ENCODE data around the gene MAP2K3.
"Not testable (repeated sequence)": the region's sequence is repeated elsewhere in the genome, so short reads cannot be mapped to it uniquely, and the experiment has no call there.

The MAP2K3 gene

DNA sequence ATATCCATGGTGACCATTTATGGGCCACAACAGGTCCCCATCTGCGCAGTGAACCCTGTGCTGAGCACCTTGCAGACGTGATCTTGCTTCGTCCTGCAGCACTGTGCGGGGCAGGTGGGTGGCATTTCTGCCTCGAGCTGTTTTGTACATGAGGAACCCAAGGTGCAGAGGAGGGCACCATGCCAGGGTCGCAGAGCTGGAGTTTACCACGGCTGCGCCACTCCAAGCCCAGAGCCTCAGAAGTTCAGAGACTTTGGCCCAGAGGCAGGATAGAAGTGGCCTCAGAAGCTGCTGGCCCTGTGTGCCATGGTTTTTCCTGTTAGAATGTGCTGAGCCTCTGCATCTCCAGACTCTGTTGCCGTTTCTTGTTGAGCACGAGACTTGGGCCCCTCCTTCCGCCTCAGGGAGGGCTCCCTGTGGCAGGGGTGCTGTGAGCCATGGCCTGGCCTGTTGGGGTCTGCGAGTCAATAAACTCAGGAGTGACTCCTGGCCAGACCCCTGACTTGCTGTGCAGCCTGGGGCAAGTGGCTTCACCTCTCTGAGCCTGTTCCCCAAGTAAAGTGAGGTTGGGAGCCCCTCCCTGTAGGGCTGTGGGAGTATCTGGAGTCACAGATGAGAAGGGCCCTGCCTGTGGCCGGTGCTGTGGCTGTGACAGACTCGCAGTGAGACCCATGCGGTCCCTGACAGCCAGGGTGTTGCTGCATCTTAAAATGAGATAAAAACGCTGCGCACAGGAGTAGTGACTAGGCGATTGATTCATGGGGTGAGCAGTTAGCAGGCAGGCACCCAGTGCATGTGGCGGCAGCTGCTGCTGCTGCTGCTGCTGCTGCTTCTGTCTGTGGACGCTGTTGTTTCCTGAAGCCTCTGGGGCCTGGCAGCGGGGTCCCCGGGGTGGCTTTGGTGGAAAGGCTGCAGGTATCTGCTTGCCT, 11.8 kb downstream of the MAP2K3 start:
- no peak for DNase-seq (ENCODE audit: low read depth, low spot score)

DNA sequence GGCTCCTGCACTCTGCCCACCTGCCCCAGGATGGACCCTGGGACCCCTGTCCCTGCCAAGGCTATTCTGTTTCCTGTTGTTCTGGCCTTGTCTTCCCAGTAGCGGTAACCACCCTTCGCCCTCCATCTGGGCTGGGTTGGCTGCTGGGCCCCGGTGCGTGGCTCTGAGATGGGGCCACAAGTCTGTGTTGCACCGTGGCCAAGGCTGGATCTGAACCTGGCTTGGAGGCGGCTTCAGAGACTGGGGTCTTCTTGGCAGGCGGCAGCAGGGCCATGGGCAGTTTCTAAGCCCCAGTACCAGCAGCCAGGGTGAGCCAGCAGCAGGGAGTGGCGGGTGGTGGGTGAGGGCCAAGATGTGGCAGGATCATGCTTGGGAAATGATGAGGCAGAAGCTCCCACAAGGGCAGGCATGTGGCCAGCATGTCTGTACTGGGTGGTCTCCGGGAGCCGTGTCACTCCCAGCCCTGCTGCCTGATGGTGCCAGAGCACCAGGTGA, 12.6 kb downstream of the MAP2K3 start:
- no peak for DNase-seq (ENCODE audit: low read depth, low spot score)

DNA sequence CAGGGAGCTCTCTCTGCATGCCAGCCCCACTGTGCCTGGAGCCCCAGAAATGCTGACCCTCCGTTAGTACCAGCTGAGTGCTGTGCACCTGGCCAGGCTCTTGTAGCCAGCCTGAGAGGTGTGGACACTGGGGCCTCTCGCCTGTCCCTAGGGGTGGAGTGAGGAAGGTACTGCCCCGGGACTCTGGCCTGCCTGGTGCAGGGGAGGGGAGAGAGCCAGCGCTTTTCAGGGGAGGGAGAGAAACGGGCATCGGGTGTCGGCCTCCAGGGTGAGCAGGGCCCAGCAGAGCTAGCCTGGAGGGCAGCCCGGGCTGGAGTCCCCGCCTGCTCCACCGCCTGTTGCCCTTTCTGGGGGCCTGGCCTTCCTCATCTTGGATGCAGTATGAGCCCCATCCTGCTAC, 13.1 kb downstream of the MAP2K3 start:
- no peak for DNase-seq (ENCODE audit: low read depth, low spot score)

DNA sequence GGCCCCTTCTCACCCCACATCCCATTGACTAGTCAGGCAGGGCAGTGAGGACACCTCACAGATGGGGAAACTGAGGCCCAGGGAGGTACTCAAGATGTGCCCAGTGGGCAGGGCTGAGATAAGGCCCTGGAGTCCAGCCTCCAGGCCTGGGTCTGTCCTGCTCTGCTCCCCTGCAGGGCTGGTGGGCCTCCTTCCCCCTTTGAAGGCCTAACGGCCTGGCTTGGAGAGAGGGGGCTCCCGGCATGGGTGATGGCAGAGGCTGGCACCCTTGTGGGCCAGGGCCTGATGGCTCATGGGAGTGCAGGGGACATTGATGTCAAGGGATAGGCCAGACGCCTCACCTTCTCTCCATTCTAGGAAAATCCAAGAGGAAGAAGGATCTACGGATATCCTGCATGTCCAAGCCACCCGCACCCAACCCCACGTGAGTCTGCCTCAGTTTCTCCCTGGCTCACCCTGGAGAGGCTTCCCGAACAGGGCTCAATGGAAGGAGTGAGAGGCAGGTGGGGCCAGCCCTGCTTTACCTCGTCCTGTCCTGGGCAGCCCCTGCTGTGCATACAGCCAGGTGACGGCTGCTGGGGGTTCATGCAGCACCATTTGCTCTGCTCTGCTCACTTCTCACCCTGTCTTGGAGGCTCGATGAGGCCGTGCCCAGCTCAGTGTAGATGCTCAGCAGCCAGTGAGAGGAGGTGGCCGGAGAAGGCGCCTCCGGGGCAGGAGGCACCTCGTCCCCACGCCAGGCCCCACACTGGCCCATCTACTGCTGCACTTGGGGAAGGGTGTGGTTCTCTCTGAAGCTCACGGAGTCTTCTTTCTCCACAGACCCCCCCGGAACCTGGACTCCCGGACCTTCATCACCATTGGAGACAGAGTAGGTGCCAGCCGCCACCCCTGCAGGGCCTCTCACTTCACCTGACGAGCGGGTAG, 13.8 kb downstream of the MAP2K3 start:
- no peak for DNase-seq (ENCODE audit: low read depth, low spot score)

DNA sequence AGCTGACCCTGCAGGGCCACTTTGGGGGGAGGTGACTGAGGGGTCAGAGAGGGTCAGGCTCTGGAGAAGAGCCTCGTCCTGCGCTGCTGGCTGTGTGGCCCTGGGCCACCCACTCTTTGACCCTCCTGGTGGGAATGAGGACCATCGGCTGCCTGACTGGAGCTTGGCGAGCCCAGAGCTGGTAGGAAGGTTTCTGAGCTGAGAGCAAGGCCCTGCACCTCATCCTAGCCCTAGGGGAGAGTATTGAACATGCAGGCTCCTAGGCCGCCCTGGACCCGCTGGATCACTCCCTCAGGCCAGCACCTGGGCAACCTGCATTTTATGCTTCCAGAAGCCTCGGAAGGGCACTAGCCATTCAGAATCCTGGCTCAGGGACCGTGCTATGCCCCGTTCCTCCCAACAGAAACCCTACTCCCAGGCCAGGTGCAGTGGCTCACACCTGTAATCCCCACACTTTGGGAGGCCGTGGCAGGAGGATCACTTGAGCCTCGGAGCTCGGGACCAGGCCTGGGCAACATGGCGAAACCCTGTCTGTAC, 14.5 kb downstream of the MAP2K3 start:
- DNase-seq (ENCODE audit: low read depth, low spot score) = no peak

DNA sequence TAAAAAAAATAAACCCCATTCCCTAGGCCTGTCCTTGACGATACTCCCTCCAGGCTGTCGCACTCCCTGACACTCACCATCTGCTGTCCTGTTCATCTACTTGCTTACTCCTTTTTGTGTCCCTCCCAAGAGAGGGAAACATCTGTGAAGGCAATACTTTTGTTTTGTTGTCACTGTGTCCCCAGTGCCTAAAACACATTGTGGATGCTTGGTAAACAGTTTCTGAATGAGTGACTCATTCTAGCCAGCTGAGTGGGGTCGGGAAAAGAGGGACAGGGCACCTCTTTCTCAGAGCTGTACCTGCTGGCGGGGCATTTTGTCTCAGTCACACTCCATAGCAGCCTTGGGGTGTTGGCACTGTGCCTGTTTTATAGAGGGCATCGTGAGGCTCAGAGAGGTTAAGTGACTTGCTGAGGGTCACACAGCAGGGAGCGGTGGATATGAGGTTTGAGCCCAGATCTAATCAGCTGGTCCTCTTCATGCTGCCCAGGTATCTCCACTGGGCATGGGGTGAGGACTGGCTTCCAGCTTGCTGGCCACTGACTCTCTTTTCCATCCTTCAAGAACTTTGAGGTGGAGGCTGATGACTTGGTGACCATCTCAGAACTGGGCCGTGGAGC, 15.6 kb downstream of the MAP2K3 start:
- DNase-seq (ENCODE audit: low read depth, low spot score) = no peak

DNA sequence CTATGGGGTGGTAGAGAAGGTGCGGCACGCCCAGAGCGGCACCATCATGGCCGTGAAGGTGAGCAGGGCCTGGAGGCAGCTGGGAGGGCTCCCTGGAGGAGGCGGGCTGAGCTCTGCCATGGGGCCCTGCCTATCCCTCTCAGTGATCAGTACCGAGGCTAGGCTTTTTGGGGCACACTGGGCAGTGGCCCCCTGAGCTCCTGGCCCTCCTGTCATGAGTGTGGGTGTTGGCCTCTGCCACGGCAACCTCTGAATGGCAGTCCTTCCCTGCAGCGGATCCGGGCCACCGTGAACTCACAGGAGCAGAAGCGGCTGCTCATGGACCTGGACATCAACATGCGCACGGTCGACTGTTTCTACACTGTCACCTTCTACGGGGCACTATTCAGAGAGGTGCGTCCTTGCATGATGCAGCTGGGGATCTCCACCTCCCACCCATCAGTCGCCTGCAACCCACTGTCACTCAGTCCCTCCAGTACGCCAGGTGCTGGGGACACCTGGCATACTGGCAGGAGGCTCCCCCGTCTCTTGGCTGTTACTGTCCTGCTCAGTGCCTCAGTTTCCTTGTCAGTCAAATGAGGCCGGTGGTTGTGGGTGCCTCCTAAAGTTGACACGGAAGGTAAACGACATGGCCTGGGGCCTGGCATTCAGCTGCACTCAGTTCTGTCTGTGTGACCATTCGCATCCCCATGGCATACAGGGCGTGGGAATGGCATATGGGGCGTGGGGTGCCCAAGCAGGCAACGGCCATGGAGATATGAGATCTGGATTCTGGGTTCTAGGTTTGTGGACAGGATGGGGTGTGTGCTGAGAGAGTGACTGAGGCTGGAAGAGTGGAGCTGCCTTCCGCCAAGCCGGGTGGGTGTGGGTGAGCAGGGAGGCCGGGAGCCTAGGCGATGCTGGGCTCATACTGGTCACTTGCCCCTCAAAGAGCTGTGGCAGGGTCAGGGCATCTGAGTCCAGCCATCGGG, 16.4 kb downstream of the MAP2K3 start:
- no peak for DNase-seq (ENCODE audit: low read depth, low spot score)

DNA sequence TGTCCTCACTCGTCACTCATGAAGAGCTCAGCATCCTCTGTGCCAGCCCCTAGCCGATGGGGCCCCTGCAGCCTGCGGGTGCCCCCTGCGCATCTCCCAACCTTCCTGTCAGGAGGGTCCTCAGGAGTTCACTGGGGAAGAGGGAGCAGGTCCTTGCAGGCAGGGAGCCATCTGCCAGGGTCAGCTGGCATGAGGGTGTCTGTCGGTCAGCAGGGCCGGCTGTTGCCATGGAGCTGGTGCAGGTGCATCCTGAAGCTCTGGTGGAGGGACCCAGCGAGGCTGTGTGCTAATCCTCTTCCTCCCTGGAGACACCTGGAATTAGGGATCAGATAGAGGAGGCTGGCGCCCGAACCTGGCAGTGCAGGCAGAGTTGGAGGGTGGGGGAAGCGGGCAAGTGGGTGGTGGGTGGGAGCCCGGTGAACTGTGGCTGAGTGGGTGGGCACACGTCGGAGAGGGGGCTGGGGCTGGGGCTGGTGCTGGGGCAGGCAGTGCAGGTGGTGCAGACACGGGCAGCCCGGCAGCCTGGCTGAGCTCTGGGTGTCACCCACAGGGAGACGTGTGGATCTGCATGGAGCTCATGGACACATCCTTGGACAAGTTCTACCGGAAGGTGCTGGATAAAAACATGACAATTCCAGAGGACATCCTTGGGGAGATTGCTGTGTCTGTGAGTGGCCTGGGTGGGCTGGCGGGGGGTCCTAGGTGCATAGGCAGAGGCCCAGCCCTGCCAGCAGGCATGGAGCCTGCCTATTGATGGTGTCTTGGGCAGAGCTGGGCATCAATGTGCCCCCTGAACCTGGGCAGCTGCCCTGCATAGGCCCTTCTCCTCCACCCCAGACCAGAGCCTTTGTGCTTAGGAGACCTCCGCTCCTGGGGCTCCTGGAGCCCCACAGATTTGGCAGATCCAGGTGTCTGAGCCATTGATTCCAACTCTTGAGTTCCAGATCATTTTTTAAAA, 17.4 kb downstream of the MAP2K3 start:
- no peak for DNase-seq (ENCODE audit: low read depth, low spot score)

DNA sequence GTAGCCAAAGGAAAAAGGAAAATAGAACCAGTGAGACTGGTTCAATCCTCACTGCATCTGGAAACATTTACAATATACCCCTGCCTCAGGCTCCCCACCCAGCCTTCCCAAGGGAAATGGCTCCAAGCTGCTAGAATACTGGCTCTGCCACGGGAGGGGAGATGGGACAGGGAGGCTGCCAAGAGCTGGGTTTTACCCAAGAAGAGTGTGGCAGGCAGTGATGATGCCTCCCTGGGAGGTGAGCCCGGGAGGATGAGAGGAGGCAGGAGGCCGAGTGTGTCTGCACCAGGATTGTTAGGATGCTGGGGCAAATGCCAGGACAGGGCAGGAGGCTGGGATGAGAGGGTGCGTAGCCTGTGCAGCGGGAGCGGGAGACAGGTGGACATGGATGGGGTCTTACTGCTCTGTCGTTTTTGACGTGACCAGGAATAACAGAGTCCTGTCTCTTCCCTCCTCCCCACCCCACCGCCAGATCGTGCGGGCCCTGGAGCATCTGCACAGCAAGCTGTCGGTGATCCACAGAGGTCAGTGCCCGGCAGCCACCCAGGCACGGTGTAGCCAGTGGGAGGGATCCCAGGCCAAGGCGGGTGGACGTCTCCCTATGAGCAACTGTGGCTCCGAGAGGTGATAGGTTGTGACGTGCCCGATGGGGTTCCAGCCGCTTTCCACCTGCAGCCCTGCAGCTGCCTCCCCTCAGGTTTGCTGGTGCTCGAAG, 18.4 kb downstream of the MAP2K3 start:
- no peak for DNase-seq (ENCODE audit: low read depth, low spot score)

DNA sequence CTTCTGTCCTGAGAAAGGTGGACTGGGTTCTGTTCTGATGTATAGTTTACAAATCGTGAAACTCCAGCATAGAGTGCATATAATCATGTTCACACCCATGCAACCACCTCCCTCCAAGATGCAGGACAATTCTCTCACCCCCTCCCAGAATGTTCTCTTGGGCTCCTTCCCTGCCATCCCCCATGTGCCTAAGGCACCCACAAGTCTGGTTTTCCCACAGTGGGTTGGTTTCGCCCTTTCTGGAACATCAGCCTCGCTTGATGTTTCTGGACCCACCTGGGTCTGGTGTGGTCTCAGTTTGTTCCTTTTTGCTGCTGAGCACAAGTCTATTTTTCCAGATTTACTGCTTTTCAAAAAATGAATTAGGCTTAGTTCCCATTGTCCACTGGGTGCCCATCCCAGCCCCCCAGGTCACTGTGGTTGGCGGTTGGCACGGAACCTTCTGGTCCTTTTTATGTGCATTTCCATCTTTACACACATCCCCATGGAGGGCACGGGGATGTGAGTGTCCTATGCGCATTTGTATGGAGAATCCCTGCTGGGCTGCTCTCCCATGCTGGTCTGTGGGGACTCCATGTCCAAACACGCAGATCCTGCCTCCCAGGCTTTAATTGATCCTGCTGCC, 19.0 kb downstream of the MAP2K3 start:
- DNase-seq (ENCODE audit: low read depth, low spot score) = no peak

DNA sequence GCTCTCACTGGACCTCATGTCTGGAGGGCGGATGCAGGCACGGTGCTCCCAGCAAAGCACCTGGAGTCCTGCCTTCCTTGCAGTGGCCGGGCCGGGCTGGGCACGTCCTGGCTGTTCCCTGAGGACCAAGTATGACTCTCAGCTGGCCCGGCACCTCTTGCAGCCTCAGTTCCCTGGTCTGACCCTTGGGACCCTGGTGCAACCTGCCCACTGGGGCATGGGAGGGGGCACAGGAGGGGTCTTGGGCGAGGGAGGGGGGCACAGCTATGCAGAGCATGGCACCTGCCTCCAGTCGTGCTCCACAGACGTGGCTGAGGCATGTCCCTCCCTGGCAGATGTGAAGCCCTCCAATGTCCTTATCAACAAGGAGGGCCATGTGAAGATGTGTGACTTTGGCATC, 19.6 kb downstream of the MAP2K3 start:
- no peak for DNase-seq (ENCODE audit: low read depth, low spot score)

DNA sequence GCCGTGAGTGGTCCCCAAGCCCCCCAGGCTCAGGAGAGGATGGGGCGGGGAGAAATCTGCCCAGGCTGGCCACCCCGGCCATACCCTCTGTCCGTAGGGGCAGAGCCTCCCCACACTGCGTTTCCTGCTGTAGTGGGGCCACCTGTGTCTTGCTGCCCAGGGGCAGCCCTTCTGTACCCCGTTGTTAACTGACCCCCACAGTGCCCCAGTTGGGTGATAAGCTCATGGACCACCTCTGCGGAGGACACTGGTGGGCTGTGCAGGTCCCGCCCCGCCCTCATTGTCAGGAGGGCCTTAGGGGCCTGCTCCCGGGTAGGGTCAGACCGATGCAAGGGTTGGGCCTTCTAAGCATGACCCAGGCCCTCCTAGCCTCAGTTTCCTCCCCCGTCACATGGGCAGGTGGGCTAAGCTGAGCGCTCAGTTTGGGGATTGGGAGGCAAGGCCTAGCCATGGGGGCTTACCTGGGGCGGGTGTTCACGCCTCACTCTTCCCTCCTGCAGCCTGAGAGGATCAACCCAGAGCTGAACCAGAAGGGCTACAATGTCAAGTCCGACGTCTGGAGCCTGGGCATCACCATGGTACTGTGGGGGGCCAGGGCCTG, 20.1 kb downstream of the MAP2K3 start:
- DNase-seq (ENCODE audit: low read depth, low spot score) = not testable (repeated sequence)

DNA sequence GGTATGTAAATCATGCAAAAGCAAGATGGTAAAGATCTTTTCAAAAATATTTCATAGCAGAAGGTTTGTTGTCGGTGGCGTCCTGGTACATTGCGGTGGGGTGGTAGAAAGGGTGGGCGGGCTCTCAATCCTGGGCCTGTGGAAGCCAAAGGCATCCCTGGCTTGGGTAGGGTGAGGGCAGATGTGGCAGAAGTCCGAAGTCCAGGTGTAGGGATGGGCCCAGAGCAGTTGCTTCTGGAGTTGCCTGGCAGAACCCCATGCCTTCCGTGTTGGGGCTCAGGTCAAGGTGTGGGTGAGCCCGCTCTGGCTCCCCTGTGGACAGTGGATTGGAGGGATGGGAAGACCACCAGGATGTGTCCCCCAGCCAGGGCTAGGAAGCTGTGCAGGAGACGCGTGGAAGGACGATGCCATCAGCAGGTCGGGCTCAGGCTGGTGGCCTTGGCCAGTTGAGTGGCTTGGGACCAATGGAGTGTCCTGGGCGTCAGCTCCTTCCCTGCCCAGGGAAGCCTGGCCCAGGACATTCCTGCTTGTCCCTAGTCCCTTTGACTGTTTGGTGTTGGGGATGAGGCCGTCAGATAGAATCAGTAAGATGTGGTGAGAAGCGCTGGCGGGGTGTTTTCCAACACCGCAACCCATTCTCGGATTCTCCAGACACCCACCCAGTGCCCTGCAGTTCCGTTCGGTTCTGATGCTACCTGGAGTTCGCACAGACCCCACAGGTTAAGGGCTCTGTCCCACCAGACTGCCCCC, 21.1 kb downstream of the MAP2K3 start:
- not testable (repeated sequence) for DNase-seq (ENCODE audit: low read depth, low spot score)

DNA sequence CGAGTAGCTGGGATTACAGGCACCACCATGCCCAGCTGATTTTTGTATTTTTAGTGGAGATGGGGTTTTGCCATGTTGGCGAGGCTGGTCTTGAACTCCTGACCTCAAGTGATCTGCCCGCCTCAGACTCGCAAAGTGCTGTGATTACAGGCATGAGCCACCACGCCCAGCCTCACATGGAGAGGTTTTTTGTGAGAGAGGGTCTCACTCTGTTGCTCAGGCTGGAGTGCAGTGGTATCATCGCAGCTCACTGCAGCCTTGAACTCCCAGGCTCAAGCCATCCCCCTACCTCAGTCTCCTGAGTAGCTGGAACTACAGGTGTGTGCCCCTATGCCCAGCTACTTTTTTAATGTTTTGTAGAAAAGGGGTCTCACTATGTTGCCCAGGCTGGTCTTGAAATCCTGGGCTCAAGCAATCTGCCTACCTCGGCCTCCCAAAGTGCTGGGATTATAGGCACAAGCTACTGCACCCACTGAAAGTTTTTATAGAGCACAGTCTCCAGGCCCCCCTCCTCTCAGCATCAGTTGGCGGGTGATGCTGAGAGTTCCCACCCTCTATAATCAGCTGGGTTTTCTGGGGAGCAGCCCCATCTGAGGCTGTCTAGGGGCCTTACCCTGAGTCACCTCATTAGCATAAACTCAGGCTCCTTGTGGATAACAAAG, 22.2 kb downstream of the MAP2K3 start:
- not testable (repeated sequence) for DNase-seq (ENCODE audit: low read depth, low spot score)

DNA sequence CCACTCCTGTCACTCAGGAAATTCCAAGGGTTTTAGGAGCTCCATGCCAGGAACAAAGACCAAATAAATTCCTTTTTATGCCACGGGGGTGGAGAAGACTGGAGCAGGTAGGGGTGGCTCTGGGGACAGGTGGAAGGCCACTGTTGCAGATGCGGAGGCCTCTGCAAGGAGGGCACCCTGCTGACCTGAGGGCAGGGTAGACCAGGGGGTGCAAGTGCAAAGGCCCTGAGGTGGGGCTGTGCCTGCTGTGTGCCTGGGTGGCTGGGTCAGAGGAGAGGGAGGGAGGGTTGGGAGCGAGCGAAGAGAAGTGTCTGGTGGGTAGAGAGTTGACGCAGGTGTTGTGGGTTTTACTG, 22.7 kb downstream of the MAP2K3 start:
- not testable (repeated sequence) for DNase-seq (ENCODE audit: low read depth, low spot score)

DNA sequence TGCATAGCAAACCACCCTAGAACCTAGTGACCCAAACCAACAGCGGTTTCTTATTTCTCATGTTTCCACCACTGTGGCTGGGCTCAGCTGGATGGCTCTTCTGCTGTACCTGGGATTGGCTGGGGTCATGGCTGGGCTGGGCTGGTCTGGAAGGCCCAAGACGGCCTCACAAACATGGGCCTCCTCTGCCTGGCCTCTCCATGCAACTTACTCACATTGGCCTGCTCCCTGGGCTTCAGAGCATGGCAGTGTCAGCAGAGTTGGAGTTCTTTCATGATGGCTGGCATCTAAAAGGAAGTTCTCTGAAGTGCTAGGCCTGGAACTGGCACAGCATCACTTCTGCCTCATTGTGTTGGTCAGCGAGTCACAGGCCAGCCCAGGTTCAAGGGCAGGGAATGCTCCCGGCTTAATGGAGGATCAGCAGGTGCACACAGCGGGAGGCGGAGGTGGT, 24.4 kb downstream of the MAP2K3 start:
- DNase-seq (ENCODE audit: low read depth, low spot score) = not testable (repeated sequence)
